Osteocyte (in vitro differentiated cells): Measurements from ENCODE around the gene UPP2. TPM values are rescaled to one million over a fixed set of nuclear protein-coding genes. Genes with fewer than 3 reads are reported as not detected.

Source experiments
- DNase-seq: peaks from one replicate; pipeline ENCODE4 v3.0.0; 2021; ENCODE audit warnings: mixed read lengths; ENCODE audit not compliant: unreplicated experiment; ENCODE audit errors: extremely low spot score
- H3K27ac Mint-ChIP-seq: one replicate; pipeline ENCODE4 v1.8.0; 2021; ENCODE audit warnings: mild to moderate bottlenecking, mixed read lengths; ENCODE audit not compliant: unreplicated experiment
- H3K27me3 Mint-ChIP-seq: one replicate; pipeline ENCODE4 v1.8.0; 2021; ENCODE audit warnings: mixed read lengths; ENCODE audit not compliant: unreplicated experiment
- H3K36me3 Mint-ChIP-seq: one replicate; pipeline ENCODE4 v1.8.0; 2021; ENCODE audit warnings: mixed read lengths; ENCODE audit not compliant: unreplicated experiment
- H3K4me1 Mint-ChIP-seq: one replicate; pipeline ENCODE4 v1.8.0; 2021; ENCODE audit warnings: mixed read lengths; ENCODE audit not compliant: unreplicated experiment
- H3K4me3 Mint-ChIP-seq: one replicate; pipeline ENCODE4 v1.8.0; 2021; ENCODE audit warnings: mild to moderate bottlenecking, moderate library complexity, mixed read lengths; ENCODE audit not compliant: unreplicated experiment
- H3K9me3 Mint-ChIP-seq: one replicate; pipeline ENCODE4 v1.8.0; 2021; ENCODE audit warnings: mixed read lengths; ENCODE audit not compliant: unreplicated experiment
- CTCF ChIP-seq: fragments of 200-600 bp; sonication (generic); IDR thresholded peaks from 2 replicates; pipeline ENCODE4 v1.5.0; 2021; ENCODE audit warnings: antibody characterized with exemption, mild to moderate bottlenecking, moderate library complexity
- total RNA-seq: library from RNA; stranded (reverse); gene quantifications from 2 replicates; pipeline ENCODE4 v1.2.1, GENCODE V29; 2021

The UPP2 gene
- total RNA-seq, 1 donor from 2014 or later = not detected

GRCh38 chr2:158102446-158102845 is 770 bp downstream of the UPP2 start:
- no peaks in the 10 kb centered on the region for H3K9me3 Mint-ChIP-seq
- peaks cover 3% of the 10 kb centered on the region for H3K4me1 Mint-ChIP-seq
- H3K27me3 Mint-ChIP-seq = peaks cover 4% of the 10 kb centered on the region
- no peak overlapping the region for H3K4me3 Mint-ChIP-seq
- no peak for DNase-seq
- no peaks in the 10 kb centered on the region for H3K36me3 Mint-ChIP-seq
- no peak for TF ChIP-seq CTCF
- H3K27ac Mint-ChIP-seq = no peak overlapping the region

- Mint-ChIP-seq H3K36me3 (no peaks in the 10 kb centered on the region), H3K27ac (no peak overlapping the region), H3K9me3 (no peaks in the 10 kb centered on the region), H3K4me3 (no peak overlapping the region), H3K27me3 (peaks cover 12% of the 10 kb centered on the region), H3K4me1 (no peaks in the 10 kb centered on the region)
- TF ChIP-seq CTCF = no peak
- DNase-seq = no peak
Observed at GRCh38 chr2:158103411-158104012, 1.8 kb downstream of the UPP2 start.

GRCh38 chr2:158104903-158105302 is 3.2 kb downstream of the UPP2 start:
- peaks cover 15% of the 10 kb centered on the region for H3K27me3 Mint-ChIP-seq
- H3K27ac Mint-ChIP-seq = no peak overlapping the region
- no peak for TF ChIP-seq CTCF
- H3K4me1 Mint-ChIP-seq = no peaks in the 10 kb centered on the region
- no peaks in the 10 kb centered on the region for H3K36me3 Mint-ChIP-seq
- no peak for DNase-seq
- no peak overlapping the region for H3K4me3 Mint-ChIP-seq
- H3K9me3 Mint-ChIP-seq = no peaks in the 10 kb centered on the region

- Mint-ChIP-seq H3K27ac (no peak overlapping the region), H3K36me3 (peaks cover 2% of the 10 kb centered on the region), H3K4me3 (no peak overlapping the region), H3K27me3 (peaks cover 8% of the 10 kb centered on the region), H3K4me1 (no peaks in the 10 kb centered on the region), H3K9me3 (no peaks in the 10 kb centered on the region)
- no peak for TF ChIP-seq CTCF
- no peak for DNase-seq
Observed at GRCh38 chr2:158112992-158113391, 11.3 kb downstream of the UPP2 start.

- peaks cover 2% of the 10 kb centered on the region for H3K36me3 Mint-ChIP-seq
- peaks cover 4% of the 10 kb centered on the region for H3K27me3 Mint-ChIP-seq
- no peak overlapping the region for H3K27ac Mint-ChIP-seq
- DNase-seq = no peak
- no peak for TF ChIP-seq CTCF
- no peaks in the 10 kb centered on the region for H3K9me3 Mint-ChIP-seq
- H3K4me3 Mint-ChIP-seq = no peak overlapping the region
- no peaks in the 10 kb centered on the region for H3K4me1 Mint-ChIP-seq
Observed at GRCh38 chr2:158113741-158114295, 12.1 kb downstream of the UPP2 start.
